Suprapubic skin (tissue), 4 donors: ENCODE data around the gene RASD2.

ENCODE experiments used
- POLR2A ChIP-seq, 2 donors: fragments of 450-650 bp; IDR thresholded peaks; one replicate each; pipeline ENCODE4 v1.6.1; 2017; ENCODE audit warnings: antibody characterized with exemption in 2 of 2, mild to moderate bottlenecking in 2 of 2, moderate library complexity in 2 of 2
- POLR2AphosphoS5 ChIP-seq, 3 donors: sonication (generic); formaldehyde crosslinking; IDR thresholded peaks; one replicate each; pipeline ENCODE4 v1.6.1; 2017; ENCODE audit warnings: antibody characterized with exemption in 3 of 3
- TF ChIP-seq, protein P1 (sequence below), 2 donors: fragments of 200-600 bp in 1 of 2; fragments of 450-650 bp in 1 of 2; sonication (generic) in 1 of 2; IDR thresholded peaks; one replicate each; pipeline ENCODE4 v1.5.1; 2016 to 2019; ENCODE audit warnings: antibody characterized with exemption in 2 of 2, mild to moderate bottlenecking in 1 of 2, moderate library complexity in 1 of 2

DNA sequence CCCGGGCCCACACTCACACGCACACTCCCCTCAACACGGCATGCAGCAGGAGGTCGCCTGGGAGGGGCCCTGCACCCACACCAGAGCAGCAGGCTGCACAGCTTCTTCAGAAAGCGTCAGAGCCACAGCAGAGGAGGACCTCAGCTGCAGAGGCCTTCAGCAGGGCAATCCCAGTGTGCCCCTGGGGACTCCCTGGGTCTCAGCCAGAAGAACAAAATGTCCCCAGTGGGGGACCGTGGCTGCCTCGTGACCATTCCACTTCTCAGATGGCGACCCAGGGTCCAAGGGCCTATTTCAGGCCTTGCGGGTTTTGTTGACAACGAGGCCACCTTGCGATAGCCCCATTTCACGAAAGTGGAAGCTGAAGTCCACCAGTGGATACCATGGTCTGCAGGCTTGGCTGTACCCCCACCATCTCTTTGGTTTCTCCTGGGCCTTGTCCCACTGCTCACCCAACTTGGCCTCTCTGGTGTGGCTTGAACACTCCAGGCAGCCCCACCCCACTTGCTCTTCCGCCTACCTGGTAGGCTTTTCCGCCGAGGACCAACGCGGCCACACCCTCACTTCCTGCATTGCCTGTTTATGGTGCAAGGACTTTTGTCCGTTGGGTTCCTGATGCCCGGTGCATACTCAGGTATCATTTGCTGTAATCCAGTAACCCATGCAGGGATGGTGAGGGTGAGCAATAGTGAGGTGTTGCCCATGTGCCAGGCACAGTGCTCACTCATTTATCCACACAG is 38.4 kb downstream of the RASD2 start:
- TF ChIP-seq, protein P1, sequence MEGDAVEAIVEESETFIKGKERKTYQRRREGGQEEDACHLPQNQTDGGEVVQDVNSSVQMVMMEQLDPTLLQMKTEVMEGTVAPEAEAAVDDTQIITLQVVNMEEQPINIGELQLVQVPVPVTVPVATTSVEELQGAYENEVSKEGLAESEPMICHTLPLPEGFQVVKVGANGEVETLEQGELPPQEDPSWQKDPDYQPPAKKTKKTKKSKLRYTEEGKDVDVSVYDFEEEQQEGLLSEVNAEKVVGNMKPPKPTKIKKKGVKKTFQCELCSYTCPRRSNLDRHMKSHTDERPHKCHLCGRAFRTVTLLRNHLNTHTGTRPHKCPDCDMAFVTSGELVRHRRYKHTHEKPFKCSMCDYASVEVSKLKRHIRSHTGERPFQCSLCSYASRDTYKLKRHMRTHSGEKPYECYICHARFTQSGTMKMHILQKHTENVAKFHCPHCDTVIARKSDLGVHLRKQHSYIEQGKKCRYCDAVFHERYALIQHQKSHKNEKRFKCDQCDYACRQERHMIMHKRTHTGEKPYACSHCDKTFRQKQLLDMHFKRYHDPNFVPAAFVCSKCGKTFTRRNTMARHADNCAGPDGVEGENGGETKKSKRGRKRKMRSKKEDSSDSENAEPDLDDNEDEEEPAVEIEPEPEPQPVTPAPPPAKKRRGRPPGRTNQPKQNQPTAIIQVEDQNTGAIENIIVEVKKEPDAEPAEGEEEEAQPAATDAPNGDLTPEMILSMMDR (IDR thresholded peaks at IDR 0.05): no peak
- TF ChIP-seq POLR2AphosphoS5 (IDR thresholded peaks at IDR 0.05) (no peak), POLR2A (IDR thresholded peaks at IDR 0.05) (no peak)
